ENCODE results near the gene SH3GL2.

Gene SH3GL2

GRCh38 chr9:17816431-17817027, 237.7 kb downstream of the SH3GL2 start:
- Histone ChIP-seq H2BK5ac (ENCODE audit: low read length) (no peak overlapping the region), H3K4ac (ENCODE audit: low read depth, low read length) (no peak overlapping the region), H3K4me2 (ENCODE audit: low read length) (no peak overlapping the region), H4K5ac (ENCODE audit: low read length) (no peak overlapping the region), H2BK15ac (replicated peaks; ENCODE audit: low read depth) (no peak overlapping the region), H3K27me3 (ENCODE audit: insufficient read depth, low read length, poor library complexity) (no peaks in the 10 kb centered on the region), H3K79me1 (ENCODE audit: low read length) (no peaks in the 10 kb centered on the region), H3K56ac (ENCODE audit: low read length) (no peak overlapping the region), H4K8ac (ENCODE audit: low read depth, low read length) (no peak overlapping the region), H3K79me2 (ENCODE audit: control insufficient read depth, insufficient read depth, low read length) (no peaks in the 10 kb centered on the region), H2AK5ac (ENCODE audit: low read length) (no peak overlapping the region), H3K36me3 (ENCODE audit: control insufficient read depth, insufficient read depth, low read length) (no peaks in the 10 kb centered on the region), H3K4me3 (ENCODE audit: low read length) (no peak overlapping the region), H3K23ac (ENCODE audit: low read length) (no peak overlapping the region), H3K27ac (ENCODE audit: low read depth, low read length) (no peak overlapping the region), H2BK120ac (ENCODE audit: low read depth, low read length) (no peak overlapping the region), H3K18ac (ENCODE audit: low read length) (no peak overlapping the region), H3K4me1 (ENCODE audit: control insufficient read depth, low read depth, low read length) (no peaks in the 10 kb centered on the region), H3K9ac (ENCODE audit: low read length) (no peak overlapping the region)
- WGBS (ENCODE audit: extremely low coverage, insufficient coverage, low lambda C conversion rate) = no CpG with 5 or more reads among the region's 1 CpG
- no peak for DNase-seq

GRCh38 chr9:17824191-17824590, 245.3 kb downstream of the SH3GL2 start:
- H3K56ac ChIP-seq (ENCODE audit: low read length) = no peak overlapping the region
- no peak overlapping the region for H2BK5ac ChIP-seq (ENCODE audit: low read length)
- no CpG with 5 or more reads among the region's 1 CpG for WGBS (ENCODE audit: extremely low coverage, insufficient coverage, low lambda C conversion rate)
- H4K5ac ChIP-seq (ENCODE audit: low read length) = no peak overlapping the region
- H4K8ac ChIP-seq (ENCODE audit: low read depth, low read length) = no peak overlapping the region
- no peak overlapping the region for H3K9ac ChIP-seq (ENCODE audit: low read length)
- H3K4me2 ChIP-seq (ENCODE audit: low read length) = no peak overlapping the region
- no peak overlapping the region for H3K18ac ChIP-seq (ENCODE audit: low read length)
- H3K79me1 ChIP-seq (ENCODE audit: low read length) = no peaks in the 10 kb centered on the region
- peaks cover 2% of the 10 kb centered on the region for H3K4me1 ChIP-seq (ENCODE audit: control insufficient read depth, low read depth, low read length)
- H3K27me3 ChIP-seq (ENCODE audit: insufficient read depth, low read length, poor library complexity) = no peaks in the 10 kb centered on the region
- no peak overlapping the region for H2AK5ac ChIP-seq (ENCODE audit: low read length)
- no peak overlapping the region for H3K27ac ChIP-seq (ENCODE audit: low read depth, low read length)
- no peak overlapping the region for H3K4me3 ChIP-seq (ENCODE audit: low read length)
- no peak overlapping the region for H2BK15ac ChIP-seq (replicated peaks; ENCODE audit: low read depth)
- H3K79me2 ChIP-seq (ENCODE audit: control insufficient read depth, insufficient read depth, low read length) = no peaks in the 10 kb centered on the region
- H3K23ac ChIP-seq (ENCODE audit: low read length) = no peak overlapping the region
- H3K4ac ChIP-seq (ENCODE audit: low read depth, low read length) = no peak overlapping the region
- no peaks in the 10 kb centered on the region for H3K36me3 ChIP-seq (ENCODE audit: control insufficient read depth, insufficient read depth, low read length)
- DNase-seq = peak; percentile 79
- H2BK120ac ChIP-seq (ENCODE audit: low read depth, low read length) = no peak overlapping the region

- Histone ChIP-seq H4K8ac (ENCODE audit: low read depth, low read length) (no peak overlapping the region), H2BK15ac (replicated peaks; ENCODE audit: low read depth) (no peak overlapping the region), H3K79me2 (ENCODE audit: control insufficient read depth, insufficient read depth, low read length) (no peaks in the 10 kb centered on the region), H3K4me2 (ENCODE audit: low read length) (no peak overlapping the region), H3K27me3 (ENCODE audit: insufficient read depth, low read length, poor library complexity) (no peaks in the 10 kb centered on the region), H3K79me1 (ENCODE audit: low read length) (no peaks in the 10 kb centered on the region), H4K5ac (ENCODE audit: low read length) (no peak overlapping the region), H2BK5ac (ENCODE audit: low read length) (no peak overlapping the region), H3K23ac (ENCODE audit: low read length) (no peak overlapping the region), H3K4me3 (ENCODE audit: low read length) (no peak overlapping the region), H3K9ac (ENCODE audit: low read length) (no peak overlapping the region), H3K4ac (ENCODE audit: low read depth, low read length) (peak overlapping the region; percentile 24), H3K36me3 (ENCODE audit: control insufficient read depth, insufficient read depth, low read length) (no peaks in the 10 kb centered on the region), H3K27ac (ENCODE audit: low read depth, low read length) (no peak overlapping the region), H3K4me1 (ENCODE audit: control insufficient read depth, low read depth, low read length) (peaks cover 2% of the 10 kb centered on the region), H3K18ac (ENCODE audit: low read length) (no peak overlapping the region), H3K56ac (ENCODE audit: low read length) (no peak overlapping the region), H2AK5ac (ENCODE audit: low read length) (no peak overlapping the region), H2BK120ac (ENCODE audit: low read depth, low read length) (no peak overlapping the region)
- no CpG with 5 or more reads among the region's 1 CpG for WGBS (ENCODE audit: extremely low coverage, insufficient coverage, low lambda C conversion rate)
- DNase-seq = no peak
These were observed 245.9 kb downstream of the SH3GL2 start for GRCh38 chr9:17824616-17825264.

GRCh38 chr9:17825265-17825659, 246.4 kb downstream of the SH3GL2 start:
- Histone ChIP-seq H3K27ac (ENCODE audit: low read depth, low read length) (no peak overlapping the region), H2BK120ac (ENCODE audit: low read depth, low read length) (no peak overlapping the region), H3K4me3 (ENCODE audit: low read length) (no peak overlapping the region), H3K79me2 (ENCODE audit: control insufficient read depth, insufficient read depth, low read length) (no peaks in the 10 kb centered on the region), H2AK5ac (ENCODE audit: low read length) (no peak overlapping the region), H3K27me3 (ENCODE audit: insufficient read depth, low read length, poor library complexity) (no peaks in the 10 kb centered on the region), H3K18ac (ENCODE audit: low read length) (no peak overlapping the region), H3K56ac (ENCODE audit: low read length) (no peak overlapping the region), H3K9ac (ENCODE audit: low read length) (no peak overlapping the region), H4K8ac (ENCODE audit: low read depth, low read length) (no peak overlapping the region), H2BK15ac (replicated peaks; ENCODE audit: low read depth) (no peak overlapping the region), H3K4me2 (ENCODE audit: low read length) (no peak overlapping the region), H2BK5ac (ENCODE audit: low read length) (no peak overlapping the region), H3K36me3 (ENCODE audit: control insufficient read depth, insufficient read depth, low read length) (no peaks in the 10 kb centered on the region), H3K4me1 (ENCODE audit: control insufficient read depth, low read depth, low read length) (peaks cover 4% of the 10 kb centered on the region), H3K4ac (ENCODE audit: low read depth, low read length) (no peak overlapping the region), H3K79me1 (ENCODE audit: low read length) (no peaks in the 10 kb centered on the region), H3K23ac (ENCODE audit: low read length) (no peak overlapping the region), H4K5ac (ENCODE audit: low read length) (no peak overlapping the region)
- no peak for DNase-seq
- no CpG with 5 or more reads among the region's 1 CpG for WGBS (ENCODE audit: extremely low coverage, insufficient coverage, low lambda C conversion rate)

- H2AK5ac ChIP-seq (ENCODE audit: low read length) = no peak overlapping the region
- H3K9ac ChIP-seq (ENCODE audit: low read length) = no peak overlapping the region
- no peaks in the 10 kb centered on the region for H3K36me3 ChIP-seq (ENCODE audit: control insufficient read depth, insufficient read depth, low read length)
- no peak overlapping the region for H4K5ac ChIP-seq (ENCODE audit: low read length)
- no peak overlapping the region for H3K56ac ChIP-seq (ENCODE audit: low read length)
- DNase-seq = no peak
- no peak overlapping the region for H3K4ac ChIP-seq (ENCODE audit: low read depth, low read length)
- no peak overlapping the region for H2BK120ac ChIP-seq (ENCODE audit: low read depth, low read length)
- no peak overlapping the region for H2BK15ac ChIP-seq (replicated peaks; ENCODE audit: low read depth)
- no peaks in the 10 kb centered on the region for H3K79me2 ChIP-seq (ENCODE audit: control insufficient read depth, insufficient read depth, low read length)
- H2BK5ac ChIP-seq (ENCODE audit: low read length) = no peak overlapping the region
- no peak overlapping the region for H3K4me3 ChIP-seq (ENCODE audit: low read length)
- H3K23ac ChIP-seq (ENCODE audit: low read length) = no peak overlapping the region
- no peak overlapping the region for H3K18ac ChIP-seq (ENCODE audit: low read length)
- H3K4me1 ChIP-seq (ENCODE audit: control insufficient read depth, low read depth, low read length) = peaks cover 4% of the 10 kb centered on the region
- H3K27me3 ChIP-seq (ENCODE audit: insufficient read depth, low read length, poor library complexity) = no peaks in the 10 kb centered on the region
- H3K4me2 ChIP-seq (ENCODE audit: low read length) = no peak overlapping the region
- no peaks in the 10 kb centered on the region for H3K79me1 ChIP-seq (ENCODE audit: low read length)
- no peak overlapping the region for H4K8ac ChIP-seq (ENCODE audit: low read depth, low read length)
- H3K27ac ChIP-seq (ENCODE audit: low read depth, low read length) = no peak overlapping the region
These were observed 250.2 kb downstream of the SH3GL2 start for GRCh38 chr9:17829064-17829463.

All from mesendoderm (in vitro differentiated cells).